Omental fat pad (tissue), 4 donors: ENCODE measurements around the gene AKAP8L. TPM values are rescaled to one million over a fixed set of nuclear protein-coding genes. Genes with fewer than 3 reads are reported as not detected.

Experiments used
- ATAC-seq: fragments of 150-250 bp; one replicate; pipeline ENCODE4 v1.9.1; 2016; ENCODE audit warnings: mild to moderate bottlenecking, moderate library complexity; ENCODE audit not compliant: low FRiP score
- DNase-seq: peaks from one replicate; pipeline ENCODE4 v3.0.0-alpha.2; 2019; ENCODE audit warnings: low spot score
- total RNA-seq, 4 donors: library from RNA; depleted of rRNA; stranded (reverse); fragments of >200 nt; gene quantifications; one replicate each; pipeline ENCODE4 v1.1.0, GENCODE V29; 2016
- TF ChIP-seq, protein P1 (sequence below), 3 donors: fragments of 450-650 bp; IDR thresholded peaks; one replicate each; pipeline ENCODE4 v1.5.1; 2016 to 2017; ENCODE audit warnings: antibody characterized with exemption in 3 of 3, mild to moderate bottlenecking in 3 of 3, moderate library complexity in 2 of 3

AKAP8L gene
- total RNA-seq, 4 donors from 2014 or later, result 52.2 to 141 (median 79.5) TPM

DNA sequence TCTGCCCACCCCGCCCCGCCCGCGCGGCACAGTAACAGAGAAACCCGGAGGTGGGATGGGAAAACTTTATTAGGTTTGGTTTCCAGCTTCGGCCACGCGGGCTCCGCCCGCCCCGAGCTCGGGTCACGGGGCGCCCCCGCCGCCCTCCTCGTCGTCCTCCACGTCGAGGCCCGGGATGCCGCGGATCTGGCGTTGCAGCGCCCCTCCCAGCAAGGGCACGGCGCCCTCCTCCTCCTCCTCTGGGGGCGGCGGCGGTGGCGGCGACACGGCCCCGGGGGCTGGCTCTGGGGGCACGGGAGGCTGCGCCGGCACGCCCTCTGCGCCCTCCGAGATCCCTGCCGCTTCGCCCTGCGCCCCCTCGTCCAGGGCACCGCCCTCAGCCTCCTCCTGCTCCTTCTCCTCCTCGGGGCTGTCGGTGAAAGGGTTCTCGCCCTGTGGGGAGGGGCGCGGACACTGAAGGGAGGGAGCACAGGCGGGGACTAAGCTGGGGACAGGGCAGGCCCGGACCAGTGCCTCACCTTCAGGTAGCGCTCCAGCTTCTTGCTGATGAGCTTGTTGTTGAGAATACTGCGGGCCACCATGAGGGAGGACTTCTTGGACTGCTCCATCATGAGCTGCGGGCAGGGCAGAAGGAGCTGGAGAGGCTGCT lies 38.7 kb downstream of the AKAP8L start:
- TF ChIP-seq, protein P1, sequence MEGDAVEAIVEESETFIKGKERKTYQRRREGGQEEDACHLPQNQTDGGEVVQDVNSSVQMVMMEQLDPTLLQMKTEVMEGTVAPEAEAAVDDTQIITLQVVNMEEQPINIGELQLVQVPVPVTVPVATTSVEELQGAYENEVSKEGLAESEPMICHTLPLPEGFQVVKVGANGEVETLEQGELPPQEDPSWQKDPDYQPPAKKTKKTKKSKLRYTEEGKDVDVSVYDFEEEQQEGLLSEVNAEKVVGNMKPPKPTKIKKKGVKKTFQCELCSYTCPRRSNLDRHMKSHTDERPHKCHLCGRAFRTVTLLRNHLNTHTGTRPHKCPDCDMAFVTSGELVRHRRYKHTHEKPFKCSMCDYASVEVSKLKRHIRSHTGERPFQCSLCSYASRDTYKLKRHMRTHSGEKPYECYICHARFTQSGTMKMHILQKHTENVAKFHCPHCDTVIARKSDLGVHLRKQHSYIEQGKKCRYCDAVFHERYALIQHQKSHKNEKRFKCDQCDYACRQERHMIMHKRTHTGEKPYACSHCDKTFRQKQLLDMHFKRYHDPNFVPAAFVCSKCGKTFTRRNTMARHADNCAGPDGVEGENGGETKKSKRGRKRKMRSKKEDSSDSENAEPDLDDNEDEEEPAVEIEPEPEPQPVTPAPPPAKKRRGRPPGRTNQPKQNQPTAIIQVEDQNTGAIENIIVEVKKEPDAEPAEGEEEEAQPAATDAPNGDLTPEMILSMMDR (IDR thresholded peaks at IDR 0.05), result no peak
- ATAC-seq (peak; percentile 22), DNase-seq (no peak)

DNA sequence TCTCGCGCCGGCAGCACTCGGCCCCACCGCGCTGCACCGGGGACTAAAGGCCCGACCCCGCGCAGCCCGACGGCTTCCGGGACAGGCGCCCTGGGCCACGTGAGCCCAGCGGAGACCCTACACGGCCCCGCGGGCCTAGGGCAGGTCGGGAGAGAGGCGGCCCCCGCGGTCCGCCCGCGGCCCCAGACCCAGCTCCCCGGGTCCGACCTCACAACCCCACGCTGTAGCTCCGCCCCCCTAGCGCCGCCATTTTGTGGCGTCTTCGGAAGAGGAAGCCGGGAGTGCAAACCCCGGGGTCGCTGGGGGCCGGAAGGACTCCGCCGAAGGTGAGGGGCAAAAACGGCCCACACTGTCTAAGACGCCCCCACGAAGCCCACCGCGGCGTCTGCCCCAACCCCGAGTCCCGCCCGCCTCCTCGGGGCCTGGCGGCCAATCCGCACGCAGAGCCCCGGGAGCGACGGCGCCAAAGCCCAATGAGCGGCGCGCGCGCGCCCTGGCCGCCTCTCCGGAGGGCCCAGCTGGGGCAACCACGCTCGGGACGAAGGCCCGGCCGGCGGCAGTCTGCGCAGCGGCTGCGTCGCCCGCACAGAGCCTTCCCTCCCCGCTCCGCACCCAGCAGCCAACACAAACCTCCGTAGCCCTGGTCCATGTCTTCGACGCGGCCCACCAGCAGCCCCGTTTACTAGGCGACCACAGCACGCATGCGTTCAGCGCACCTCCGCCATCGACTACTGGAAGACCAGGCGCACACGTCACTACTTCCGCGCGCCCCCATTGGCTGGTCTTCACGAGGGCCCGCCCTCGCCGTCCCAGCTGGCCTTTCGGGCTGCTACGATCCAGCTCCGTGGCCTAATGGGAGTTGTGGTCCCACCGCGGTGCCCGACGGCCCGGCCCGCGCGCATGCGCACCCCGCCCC lies 39.4 kb downstream of the AKAP8L start, which contains the start of gene AKAP8:
AKAP8 (minus strand) TSS at position 705 of the 916 bp plus-strand sequence; CDS start at position 649, 56 bp downstream.
- TF ChIP-seq, protein P1 (IDR thresholded peaks at IDR 0.05), result no peak
- DNase-seq (peak; percentile 96), ATAC-seq (peak; percentile 96)

DNA sequence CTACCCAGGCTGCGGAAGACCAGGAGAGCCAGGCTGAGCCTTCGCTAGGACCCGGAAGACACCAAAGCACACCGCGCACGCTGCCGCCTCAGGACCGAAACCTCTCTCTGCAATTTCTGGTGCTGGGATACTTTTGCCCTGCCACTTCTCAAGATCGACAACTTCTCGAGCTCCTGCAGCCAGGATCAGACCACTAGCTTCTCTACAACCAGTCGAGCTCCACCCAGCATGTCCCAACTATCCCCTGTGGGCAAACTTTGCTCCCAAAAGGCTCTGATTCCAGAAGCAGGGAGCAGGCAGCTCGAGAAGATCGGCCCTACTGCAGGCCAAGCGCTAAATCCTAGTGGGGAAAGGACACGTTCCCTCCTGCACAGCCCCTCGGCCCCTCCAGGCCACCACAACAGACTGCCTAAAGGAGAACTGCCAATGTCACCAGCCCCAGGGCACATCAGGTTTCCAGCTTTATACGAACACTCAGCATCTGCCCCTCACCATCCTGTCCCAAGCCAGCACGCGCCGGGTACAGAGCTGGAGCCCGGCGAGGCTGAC lies 40.2 kb downstream of the AKAP8L start:
- TF ChIP-seq, protein P1 (IDR thresholded peaks at IDR 0.05), result no peak
- ATAC-seq (peak; percentile 1), DNase-seq (no peak)

DNA sequence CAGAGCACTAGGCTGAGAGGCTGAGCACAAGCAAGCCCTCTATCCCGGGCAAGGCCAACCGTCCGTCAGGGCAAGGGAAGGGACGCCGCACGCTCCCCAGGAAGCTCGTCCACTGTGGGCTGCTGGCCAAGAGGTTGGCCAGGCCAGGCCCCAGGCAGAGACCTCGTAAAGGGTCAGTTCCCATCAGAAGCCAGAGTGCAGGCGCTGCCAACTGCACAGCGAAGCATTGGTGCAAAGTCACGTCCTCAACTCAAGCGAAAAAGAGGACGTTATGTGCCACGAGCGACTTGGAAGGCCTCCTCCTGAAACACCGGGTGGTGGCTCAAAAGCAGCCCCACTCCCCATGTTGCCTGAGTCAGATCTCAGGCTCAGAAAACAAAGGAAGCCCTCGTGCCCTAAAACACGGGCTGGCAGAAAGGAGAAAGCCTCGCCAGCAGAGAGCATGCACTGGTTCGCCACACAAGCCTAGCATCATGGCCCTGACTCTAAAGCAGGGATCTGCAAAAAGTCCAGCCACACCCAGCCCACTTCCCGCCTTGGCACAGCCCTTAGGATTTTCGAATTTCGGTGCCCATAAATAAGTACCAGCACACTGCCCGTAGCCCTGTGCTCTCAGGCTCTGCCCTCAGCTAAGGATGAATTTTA lies 43.9 kb downstream of the AKAP8L start:
- ATAC-seq, result no peak
- DNase-seq, result no peak
- TF ChIP-seq, protein P1 (IDR thresholded peaks at IDR 0.05), result no peak

DNA sequence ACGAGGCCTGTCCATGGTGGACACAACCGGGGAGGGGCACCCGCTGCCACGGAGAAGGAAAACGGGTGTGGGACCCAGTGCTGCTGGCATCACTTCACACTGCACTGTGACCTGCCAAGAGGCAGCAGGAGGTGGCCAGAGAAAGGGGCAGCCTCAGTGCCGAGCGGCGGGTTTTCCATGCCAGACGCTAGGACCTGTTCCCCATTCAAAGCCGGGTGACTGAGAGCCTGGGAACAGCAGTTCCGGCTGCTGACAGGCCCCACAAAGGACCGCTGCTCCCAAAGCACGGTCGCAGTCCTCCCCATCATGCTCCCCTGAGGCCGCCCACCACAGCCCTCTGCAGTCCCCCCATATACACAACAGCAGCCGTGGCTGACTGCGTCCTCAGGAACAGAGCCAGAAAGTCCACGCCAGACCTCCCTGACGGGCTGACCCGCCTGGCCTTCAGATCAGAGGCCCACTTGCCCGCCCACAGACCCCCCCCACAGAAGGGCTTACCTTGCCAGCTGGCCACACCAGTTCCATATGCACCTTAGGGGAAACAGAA lies 44.6 kb downstream of the AKAP8L start:
- TF ChIP-seq, protein P1 (IDR thresholded peaks at IDR 0.05), result no peak
- no peak for DNase-seq
- no peak for ATAC-seq

DNA sequence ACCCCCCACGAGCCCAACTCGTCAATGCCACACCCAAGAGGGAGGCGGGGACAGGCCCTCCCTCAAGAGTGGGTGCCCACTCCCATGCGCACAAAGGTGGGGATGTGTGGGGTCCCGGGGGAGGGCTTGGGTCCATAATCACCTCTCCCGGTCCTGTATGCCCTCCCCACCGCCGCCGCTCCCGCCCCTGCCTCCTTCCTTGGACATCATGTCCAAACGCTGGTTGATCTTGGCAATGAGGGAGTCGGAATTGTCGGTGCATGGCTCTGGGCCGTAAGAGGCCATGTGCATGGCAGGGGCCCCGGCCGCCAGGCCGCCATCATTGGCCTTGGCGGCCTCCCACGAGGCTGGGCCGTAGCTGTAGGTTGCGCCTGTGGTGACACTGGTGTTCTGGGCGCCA lies 45.1 kb downstream of the AKAP8L start:
- DNase-seq, result no peak
- no peak for ATAC-seq
- TF ChIP-seq, protein P1 (IDR thresholded peaks at IDR 0.05), result no peak
